Ovary (tissue), 3 donors: ENCODE results near the gene TAF4.

Source experiments
- CTCF ChIP-seq, 3 donors: fragments of 450-650 bp in 2 of 3; fragments of 200-600 bp in 1 of 3; IDR thresholded peaks; one replicate each; pipeline versions ENCODE4 v1.5.1 to v1.8.0; 2016 to 2022; ENCODE audit warnings: antibody characterized with exemption in 3 of 3, mild to moderate bottlenecking in 1 of 3
- EP300 ChIP-seq: sonication (generic); formaldehyde crosslinking; IDR thresholded peaks from one replicate; pipeline ENCODE4 v1.6.1; 2017; ENCODE audit warnings: antibody characterized with exemption
- POLR2A ChIP-seq: fragments of 450-650 bp; IDR thresholded peaks from one replicate; pipeline ENCODE4 v1.6.1; 2017; ENCODE audit warnings: antibody characterized with exemption, mild to moderate bottlenecking, moderate library complexity
- donor health status: DM: no; HTN: no; CAD: no.

- TF ChIP-seq CTCF (IDR thresholded peaks at IDR 0.05): no peak
- no peak for TF ChIP-seq POLR2A
- no peak for TF ChIP-seq EP300
Measured at GRCh38 chr20:62069741-62070216, 4.1 kb upstream of the TAF4 start.
